ENCODE data around the gene LIMK2. TPM values are rescaled to one million over a fixed set of nuclear protein-coding genes. Genes with fewer than 3 reads are reported as not detected.
"Not testable (repeated sequence)": the region's sequence is repeated elsewhere in the genome, so short reads cannot be mapped to it uniquely, and the experiment has no call there.

Gene LIMK2
- total RNA-seq, 1 donor from 2014 or later = 248 TPM

DNA sequence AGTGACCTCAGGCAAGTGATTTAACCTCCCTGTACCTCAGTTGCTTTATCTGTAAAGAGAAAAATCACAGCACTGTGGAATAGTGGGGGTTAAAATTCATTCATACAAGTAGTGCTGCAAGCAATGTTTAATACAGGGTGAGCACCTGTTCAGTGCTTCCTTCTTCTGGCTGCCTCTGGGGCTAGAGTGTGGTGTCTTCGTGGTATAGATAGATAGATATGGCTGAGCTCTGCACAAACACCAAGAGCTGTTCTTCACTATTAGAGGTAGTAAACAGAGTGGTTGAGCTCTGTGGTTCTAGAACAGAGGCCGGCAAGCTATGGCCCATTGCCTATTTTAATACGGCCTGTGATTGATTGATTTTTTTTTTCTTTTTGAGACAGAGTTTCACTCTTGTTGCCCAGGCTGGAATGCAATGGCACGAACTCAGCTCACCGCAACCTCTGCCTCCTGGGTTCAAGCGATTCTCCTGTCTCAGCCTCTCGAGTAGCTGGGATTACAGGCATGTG lies 32.9 kb downstream of the LIMK2 start:
- H3K36me3 Mint-ChIP-seq (ENCODE audit: low read depth, unreplicated experiment) = peaks cover 35% of the 10 kb centered on the region
- peaks cover 66% of the 10 kb centered on the region for H3K4me1 Mint-ChIP-seq (ENCODE audit: unreplicated experiment)
- no peaks in the 10 kb centered on the region for H3K9me3 Mint-ChIP-seq (ENCODE audit: unreplicated experiment)
- no peak overlapping the region for H3K4me3 Mint-ChIP-seq (ENCODE audit: unreplicated experiment)
- TF ChIP-seq, protein P1, sequence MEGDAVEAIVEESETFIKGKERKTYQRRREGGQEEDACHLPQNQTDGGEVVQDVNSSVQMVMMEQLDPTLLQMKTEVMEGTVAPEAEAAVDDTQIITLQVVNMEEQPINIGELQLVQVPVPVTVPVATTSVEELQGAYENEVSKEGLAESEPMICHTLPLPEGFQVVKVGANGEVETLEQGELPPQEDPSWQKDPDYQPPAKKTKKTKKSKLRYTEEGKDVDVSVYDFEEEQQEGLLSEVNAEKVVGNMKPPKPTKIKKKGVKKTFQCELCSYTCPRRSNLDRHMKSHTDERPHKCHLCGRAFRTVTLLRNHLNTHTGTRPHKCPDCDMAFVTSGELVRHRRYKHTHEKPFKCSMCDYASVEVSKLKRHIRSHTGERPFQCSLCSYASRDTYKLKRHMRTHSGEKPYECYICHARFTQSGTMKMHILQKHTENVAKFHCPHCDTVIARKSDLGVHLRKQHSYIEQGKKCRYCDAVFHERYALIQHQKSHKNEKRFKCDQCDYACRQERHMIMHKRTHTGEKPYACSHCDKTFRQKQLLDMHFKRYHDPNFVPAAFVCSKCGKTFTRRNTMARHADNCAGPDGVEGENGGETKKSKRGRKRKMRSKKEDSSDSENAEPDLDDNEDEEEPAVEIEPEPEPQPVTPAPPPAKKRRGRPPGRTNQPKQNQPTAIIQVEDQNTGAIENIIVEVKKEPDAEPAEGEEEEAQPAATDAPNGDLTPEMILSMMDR (IDR thresholded peaks at IDR 0.05; ENCODE audit: unreplicated experiment) = no peak
- no peak for DNase-seq (ENCODE audit: low spot score)
- peak overlapping the region; percentile 55 for H3K27ac Mint-ChIP-seq (ENCODE audit: unreplicated experiment)
- H3K27me3 Mint-ChIP-seq (ENCODE audit: unreplicated experiment) = peaks cover 2% of the 10 kb centered on the region

DNA sequence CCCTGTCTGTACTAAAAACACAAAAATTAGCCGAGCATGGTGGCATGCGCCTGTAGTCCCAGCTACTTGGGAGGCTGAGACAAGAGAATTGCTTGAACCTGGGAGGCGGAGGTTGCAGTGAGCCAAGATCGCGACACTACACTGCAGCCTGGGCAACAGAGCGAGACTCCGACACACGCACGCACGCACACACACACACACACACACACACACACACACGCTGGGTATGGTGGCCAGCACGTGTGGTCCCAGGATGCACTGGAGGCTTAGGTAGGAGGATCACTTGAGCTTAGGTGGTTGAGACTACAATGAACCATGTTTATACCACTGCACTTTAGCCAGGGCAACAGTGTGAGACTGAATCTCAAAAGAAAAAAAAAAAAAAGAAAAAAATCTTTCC lies 33.9 kb downstream of the LIMK2 start:
- peaks cover 63% of the 10 kb centered on the region for H3K4me1 Mint-ChIP-seq (ENCODE audit: unreplicated experiment)
- H3K4me3 Mint-ChIP-seq (ENCODE audit: unreplicated experiment) = not testable (repeated sequence)

DNA sequence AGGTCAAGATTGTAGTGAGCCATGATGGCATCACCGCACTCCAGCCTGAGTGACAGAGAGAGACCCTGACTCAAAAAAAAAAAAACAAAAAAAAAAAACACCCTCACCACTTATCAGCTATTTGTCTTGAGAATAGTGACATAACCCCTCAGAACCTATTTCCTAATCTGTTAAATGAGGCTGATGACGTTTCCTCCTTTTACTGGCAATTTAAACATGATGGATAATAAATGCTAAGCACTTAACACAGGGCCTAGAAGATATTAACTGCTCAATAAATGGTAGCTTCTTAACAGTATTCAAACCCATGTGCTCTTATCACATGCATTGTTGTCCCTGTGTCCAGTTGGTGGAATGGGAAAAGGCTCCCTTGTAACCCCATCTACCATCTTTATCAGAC lies 34.6 kb downstream of the LIMK2 start:
- DNase-seq (ENCODE audit: low spot score) = no peak
- Mint-ChIP-seq H3K36me3 (ENCODE audit: low read depth, unreplicated experiment) (peaks cover 20% of the 10 kb centered on the region), H3K9me3 (ENCODE audit: unreplicated experiment) (no peaks in the 10 kb centered on the region), H3K4me3 (ENCODE audit: unreplicated experiment) (no peak overlapping the region), H3K27ac (ENCODE audit: unreplicated experiment) (peak overlapping the region; percentile 59), H3K4me1 (ENCODE audit: unreplicated experiment) (peaks cover 59% of the 10 kb centered on the region), H3K27me3 (ENCODE audit: unreplicated experiment) (peaks cover 2% of the 10 kb centered on the region)
- TF ChIP-seq, protein P1 (IDR thresholded peaks at IDR 0.05; ENCODE audit: unreplicated experiment) = no peak

More for the DNA sequence above, 33.9 kb downstream of the LIMK2 start:
- DNase-seq (ENCODE audit: low spot score); H3K27ac Mint-ChIP-seq (ENCODE audit: unreplicated experiment); H3K9me3 Mint-ChIP-seq (ENCODE audit: unreplicated experiment); H3K27me3 Mint-ChIP-seq (ENCODE audit: unreplicated experiment): not testable (repeated sequence)
- H3K36me3 Mint-ChIP-seq (ENCODE audit: low read depth, unreplicated experiment) = peaks cover 25% of the 10 kb centered on the region

DNA sequence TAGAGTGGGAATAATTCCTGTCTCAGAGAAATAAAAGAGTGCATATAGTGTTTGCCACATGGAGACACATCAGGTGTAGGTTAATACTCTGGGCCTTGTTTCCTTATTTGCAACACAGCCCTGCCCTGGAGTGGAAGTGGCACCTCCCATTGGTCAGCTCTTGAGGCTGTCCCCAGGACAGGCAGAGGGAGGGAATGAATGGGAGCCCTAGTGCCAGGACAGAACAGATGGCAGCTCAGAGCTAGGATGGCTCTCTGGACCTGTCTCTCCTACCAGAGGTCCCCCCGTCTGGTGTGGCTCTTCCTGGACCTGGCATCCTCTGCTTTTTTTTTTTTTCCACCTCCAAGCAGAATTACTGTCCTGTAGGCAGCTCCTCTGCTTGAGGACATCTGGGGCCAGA lies 35.6 kb downstream of the LIMK2 start:
- no peak overlapping the region for H3K4me3 Mint-ChIP-seq (ENCODE audit: unreplicated experiment)
- TF ChIP-seq, protein P1 (IDR thresholded peaks at IDR 0.05; ENCODE audit: unreplicated experiment) = no peak
- H3K27me3 Mint-ChIP-seq (ENCODE audit: unreplicated experiment) = peaks cover 2% of the 10 kb centered on the region
- H3K27ac Mint-ChIP-seq (ENCODE audit: unreplicated experiment) = peak overlapping the region; percentile 43
- H3K4me1 Mint-ChIP-seq (ENCODE audit: unreplicated experiment) = peaks cover 51% of the 10 kb centered on the region
- no peaks in the 10 kb centered on the region for H3K9me3 Mint-ChIP-seq (ENCODE audit: unreplicated experiment)
- no peak for DNase-seq (ENCODE audit: low spot score)
- peaks cover 16% of the 10 kb centered on the region for H3K36me3 Mint-ChIP-seq (ENCODE audit: low read depth, unreplicated experiment)

DNA sequence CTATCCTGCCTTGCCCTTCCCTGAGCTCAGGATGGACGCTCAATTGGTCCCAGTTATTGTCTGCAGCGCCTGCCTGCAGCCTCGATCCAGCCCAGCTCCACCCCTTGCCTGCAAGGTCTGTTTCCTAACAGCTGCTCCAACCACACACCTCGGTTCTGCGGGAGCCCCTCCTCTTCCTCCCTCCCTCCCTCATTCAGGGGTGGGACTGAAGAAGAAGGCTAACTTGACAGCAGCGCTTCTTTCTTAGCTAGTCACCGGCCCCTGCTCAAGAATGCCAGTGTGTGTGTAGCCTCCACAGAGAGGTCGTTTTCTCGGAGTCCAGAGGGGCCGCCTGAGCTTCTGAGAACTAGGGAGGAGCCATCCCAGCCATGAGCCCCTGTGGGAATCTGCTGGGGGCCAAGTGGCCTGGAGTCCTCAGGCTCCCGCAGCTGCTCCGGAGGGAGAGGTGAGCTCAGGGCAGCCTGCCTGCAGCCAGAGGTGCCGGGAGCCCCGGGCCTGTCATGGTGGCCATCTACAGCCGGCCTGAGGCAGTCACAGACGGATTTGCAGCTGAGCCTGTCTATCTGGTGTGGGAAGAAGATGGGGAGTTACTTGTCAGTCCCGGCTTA lies 36.1 kb downstream of the LIMK2 start:
- Mint-ChIP-seq H3K9me3 (ENCODE audit: unreplicated experiment) (no peaks in the 10 kb centered on the region), H3K27ac (ENCODE audit: unreplicated experiment) (peak overlapping the region; percentile 43), H3K36me3 (ENCODE audit: low read depth, unreplicated experiment) (peaks cover 16% of the 10 kb centered on the region), H3K4me1 (ENCODE audit: unreplicated experiment) (peaks cover 51% of the 10 kb centered on the region), H3K27me3 (ENCODE audit: unreplicated experiment) (no peaks in the 10 kb centered on the region), H3K4me3 (ENCODE audit: unreplicated experiment) (no peak overlapping the region)
- DNase-seq (ENCODE audit: low spot score) = peak; percentile 28
- TF ChIP-seq, protein P1 (IDR thresholded peaks at IDR 0.05; ENCODE audit: unreplicated experiment) = no peak
